ENCODE measurements around the gene BABAM2. TPM values are rescaled to one million over a fixed set of nuclear protein-coding genes. Genes with fewer than 3 reads are reported as not detected.

Gene BABAM2
- total RNA-seq, 1 experiment from 2014 or later, result 27.1 TPM

- no peak overlapping the region for H2BK15ac ChIP-seq (ENCODE audit: low read depth, low read length)
- Mint-ChIP-seq H3K4me3 (no peak overlapping the region), H3K36me3 (ENCODE audit: insufficient read depth in 1 of 3, low read depth in 3 of 3) (no peaks in the 10 kb centered on the region), H3K4me1 (no peaks in the 10 kb centered on the region), H3K27ac (peak overlapping the region in 1 of 3 experiments; percentile 15; a peak in 1 of 7 replicates), H3K27me3 (ENCODE audit: low read depth) (no peaks in the 10 kb centered on the region), H3K9me3 (no peaks in the 10 kb centered on the region)
- H3K79me2 ChIP-seq (ENCODE audit: insufficient read depth, low read length), result no peaks in the 10 kb centered on the region
- no peak overlapping the region for H3K4me2 ChIP-seq (ENCODE audit: insufficient read depth, insufficient read length, low read length)
- H3K27ac ChIP-seq (ENCODE audit: insufficient read length, low read depth, low read length), result no peak overlapping the region
- H2AK5ac ChIP-seq (ENCODE audit: insufficient read length, low read length), result no peak overlapping the region
- H3K23ac ChIP-seq (ENCODE audit: insufficient read length, low read depth, low read length), result no peak overlapping the region
- no peaks in the 10 kb centered on the region for H3K9me3 ChIP-seq (ENCODE audit: control insufficient read depth, low read depth, low read length)
- H3K18ac ChIP-seq (ENCODE audit: insufficient read length, low read depth, low read length), result peak overlapping the region; percentile 70
- H2BK5ac ChIP-seq (ENCODE audit: insufficient read length, low read length), result no peak overlapping the region
- no peak overlapping the region for H2BK20ac ChIP-seq (ENCODE audit: low read depth, low read length, poor library complexity, severe bottlenecking)
- WGBS (ENCODE audit: extremely low coverage, insufficient read length, low lambda C conversion rate), result no CpG with 5 or more reads among the region's 13 CpGs
- H3K9ac ChIP-seq (ENCODE audit: extremely low read depth, insufficient read length, low read length), result no peak overlapping the region
- no peak overlapping the region for H4K5ac ChIP-seq (ENCODE audit: insufficient read length, low read depth, low read length)
- no peak overlapping the region for H3T11ph ChIP-seq (ENCODE audit: low read length)
- H3K56ac ChIP-seq (ENCODE audit: insufficient read length, low read depth, low read length), result no peak overlapping the region
- no peak overlapping the region for H2BK120ac ChIP-seq (ENCODE audit: low read depth, low read length, poor library complexity, severe bottlenecking)
- no peak overlapping the region for H3K14ac ChIP-seq (ENCODE audit: insufficient read depth, low read length)
- TF ChIP-seq CTCF (conservative IDR thresholded peaks at IDR 0.05), result no peak
- no peak overlapping the region for H2BK12ac ChIP-seq (ENCODE audit: insufficient read length, low read depth, low read length)
- no peak overlapping the region for H4K91ac ChIP-seq (ENCODE audit: insufficient read length, low read depth, low read length)
- no peaks in the 10 kb centered on the region for H3K27me3 ChIP-seq (ENCODE audit: insufficient read depth, low read length)
- H3K79me1 ChIP-seq (ENCODE audit: insufficient read depth, low read depth, low read length, poor library complexity, severe bottlenecking), result no peaks in the 10 kb centered on the region
- H3K23me2 ChIP-seq (ENCODE audit: insufficient read length, low read depth, low read length, poor library complexity, severe bottlenecking), result no peaks in the 10 kb centered on the region
- no peak overlapping the region for H3K4ac ChIP-seq (ENCODE audit: low read depth, low read length)
- no peaks in the 10 kb centered on the region for H3K4me1 ChIP-seq (ENCODE audit: insufficient read depth, low read length)
- DNase-seq, result no peak
- H4K20me1 ChIP-seq (ENCODE audit: control insufficient read depth, insufficient read depth, insufficient read length), result no peaks in the 10 kb centered on the region
- no peak overlapping the region for H2AFZ ChIP-seq (ENCODE audit: low read length)
- no peak overlapping the region for H4K8ac ChIP-seq (replicated peaks; ENCODE audit: insufficient read length, low read depth, low read length)
Measured at GRCh38 chr2:28219758-28220368, 329.3 kb downstream of the BABAM2 start.

All from H9 (cell line).